Endothelial cell of umbilical vein (primary cell): ENCODE data around the gene HS3ST3B1. TPM values are rescaled to one million over a fixed set of nuclear protein-coding genes. Genes with fewer than 3 reads are reported as not detected.

ENCODE experiments used
- BruUV-seq: library from RNA; stranded (reverse); fragments of 400-500 nt; replicated peaks from 2 replicates; lab custom pipeline; 2021; lab: Mats Ljungman, UMichigan
- CTCF ChIA-PET: fragments of 300-600, 350-600 bp; sonication (Branson Sonifier 250); formaldehyde crosslinking; loops from one replicate; lab custom pipeline; 2021; ENCODE audit warnings: antibody characterized with exemption, inconsistent platforms; lab: Charles Lee
- POLR2A ChIA-PET: fragments of 300-600, 350-600 bp; sonication (Branson Sonifier 250); formaldehyde crosslinking; loops from one replicate; lab custom pipeline; 2021; ENCODE audit warnings: antibody characterized with exemption, inconsistent platforms; lab: Charles Lee
- DNase-seq: peaks from one replicate; pipeline ENCODE4 v3.0.0-alpha.2; 2011; ENCODE audit warnings: low read depth, low spot score
- FAIRE-seq: peaks from 2 replicates; lab custom pipeline; 2011; peaks lifted over from hg19 to GRCh38; lab: Jason Lieb, UNC
- H2AFZ ChIP-seq: 2 replicates; pipeline ENCODE4 v1.6.0; 2012; ENCODE audit warnings: low read depth, low read length, control low read depth, inconsistent platforms
- H3K27ac ChIP-seq: 2 replicates; pipeline ENCODE4 v1.5.1; 2011; ENCODE audit warnings: low read depth, mild to moderate bottlenecking, control low read depth, low read length, moderate library complexity; ENCODE audit not compliant: insufficient read depth
- H3K27me3 ChIP-seq, 2 experiments: 2 replicates each; pipeline versions ENCODE4 v1.6.0 to v1.6.1; 2011; ENCODE audit warnings: low read length in 2 of 2, mixed read lengths in 1 of 2; ENCODE audit not compliant: control insufficient read depth in 2 of 2, insufficient read depth in 2 of 2
- H3K36me3 ChIP-seq, 2 experiments: 2 replicates in 1 of 2; 3 replicates in 1 of 2; pipeline ENCODE4 v1.5.1; 2011; ENCODE audit warnings: low read length in 2 of 2, mild to moderate bottlenecking in 1 of 2, moderate library complexity in 1 of 2; ENCODE audit not compliant: control insufficient read depth in 2 of 2, insufficient read depth in 2 of 2; ENCODE audit errors: extremely low read depth in 1 of 2
- H3K4me1 ChIP-seq: 3 replicates; pipeline ENCODE4 v1.5.1; 2011; ENCODE audit warnings: mild to moderate bottlenecking, low read length; ENCODE audit not compliant: control insufficient read depth, insufficient read depth; ENCODE audit errors: extremely low read depth
- H3K4me2 ChIP-seq: 2 replicates; pipeline ENCODE4 v1.6.1; 2011; ENCODE audit warnings: low read length, control low read depth, mixed read lengths; ENCODE audit not compliant: insufficient read depth
- H3K4me3 ChIP-seq, 3 experiments: fragments of 200-600 bp in 1 of 3; sonication (generic), shearing (Covaris generic) in 1 of 3; replicated peaks in 1 of 3; 2 replicates each; pipeline ENCODE4 v1.5.1; 2011 to 2016; ENCODE audit warnings: control low read depth in 3 of 3, low read length in 3 of 3, mild to moderate bottlenecking in 2 of 3, inconsistent platforms in 1 of 3, low read depth in 1 of 3, moderate library complexity in 1 of 3; ENCODE audit not compliant: insufficient read depth in 1 of 3
- H3K79me2 ChIP-seq: 2 replicates; pipeline ENCODE4 v1.6.0; 2012; ENCODE audit warnings: low read length, inconsistent platforms; ENCODE audit not compliant: control insufficient read depth, insufficient read depth
- H3K9ac ChIP-seq: replicated peaks from 2 replicates; pipeline ENCODE3; 2011; ENCODE audit warnings: low read length, control low read depth; ENCODE audit not compliant: insufficient read depth; ENCODE audit errors: extremely low read depth
- H3K9me1 ChIP-seq: replicated peaks from 3 replicates; pipeline ENCODE4 v1.6.0; 2011; ENCODE audit warnings: mild to moderate bottlenecking, low read length; ENCODE audit not compliant: control insufficient read depth, insufficient read depth; ENCODE audit errors: extremely low read depth
- H3K9me3 ChIP-seq: replicated peaks from 2 replicates; pipeline ENCODE4 v1.5.1; 2012; ENCODE audit warnings: low read length, inconsistent platforms; ENCODE audit not compliant: control insufficient read depth, insufficient read depth
- H4K20me1 ChIP-seq: replicated peaks from 2 replicates; pipeline ENCODE3; 2011; ENCODE audit warnings: mild to moderate bottlenecking, low read length; ENCODE audit not compliant: control insufficient read depth, insufficient read depth; ENCODE audit errors: extremely low read depth
- CTCF ChIP-seq, 2 donors: IDR thresholded peaks; 1 replicate in 1 of 2; 2 replicates in 1 of 2; pipeline ENCODE4 v1.5.1; 2011; ENCODE audit warnings: low read length in 2 of 2, mild to moderate bottlenecking in 2 of 2, moderate library complexity in 2 of 2, control low read depth in 1 of 2, inconsistent platforms in 1 of 2, low read depth in 1 of 2; ENCODE audit not compliant: insufficient read depth in 1 of 2; ENCODE audit errors: extremely low read depth in 1 of 2
- EZH2 ChIP-seq: IDR thresholded peaks from 2 replicates; pipeline ENCODE4 v1.6.1; 2012; ENCODE audit warnings: borderline replicate concordance, low read depth, mild to moderate bottlenecking, moderate library complexity, low read length, inconsistent platforms; ENCODE audit not compliant: severe bottlenecking
- JUN ChIP-seq: IDR thresholded peaks from 2 replicates; pipeline ENCODE4 v1.6.1; 2011; ENCODE audit warnings: borderline replicate concordance, low read depth; ENCODE audit not compliant: insufficient read length, insufficient read depth
- MYC ChIP-seq: IDR thresholded peaks from one replicate; pipeline ENCODE4 v1.6.1; 2011; ENCODE audit warnings: mild to moderate bottlenecking, low read depth, low read length
- POLR2A ChIP-seq: IDR thresholded peaks from 2 replicates; pipeline ENCODE4 v1.6.1; 2012; ENCODE audit warnings: low read depth, mild to moderate bottlenecking, control low read depth, low read length
- POLR2AphosphoS5 ChIP-seq: IDR thresholded peaks from 2 replicates; pipeline ENCODE4 v1.6.1; 2012; ENCODE audit warnings: low read depth, mild to moderate bottlenecking, control low read depth, low read length, moderate library complexity; ENCODE audit not compliant: insufficient read depth
- dilution Hi-C: fragments of 300-500 bp; cut with MboI; formaldehyde crosslinking; loops from one replicate; pipeline ENCODE4 v1.15.0; 2019; ENCODE audit warnings: low sequenced_read_pairs; ENCODE audit not compliant: extremely low pct_ligation_motif_present
- intact Hi-C: fragments of 100-400 bp; cut with micrococcal nuclease; formaldehyde crosslinking; loops from one replicate; pipeline ENCODE4 v1.10.0; 2022
- polyA plus RNA-seq, 4 experiments: library from polyadenylated mRNA; depleted of rRNA in 3 of 4; stranded (reverse) in 3 of 4; unstranded in 1 of 4; fragments of >200 nt; gene quantifications; 2 replicates each; pipeline versions ENCODE4 v1.2.1 to v1.2.3, GENCODE V29; 2011 to 2012; ENCODE audit warnings: missing spikeins in 1 of 4
- total RNA-seq: library from RNA; stranded (reverse); gene quantifications from 2 replicates; pipeline ENCODE4 v1.2.3, GENCODE V29; 2021
- TF ChIP-seq, protein P1 (sequence below): IDR thresholded peaks from 2 replicates; pipeline ENCODE4 v1.6.1; 2011; ENCODE audit not compliant: insufficient read depth, insufficient read length

HS3ST3B1 gene
- total and polyA plus RNA-seq, 2 donors (not counting 3 experiments of a cell fraction or from before 2014, with no cell fraction given): not detected

- no peak overlapping the region for H3K4me3 ChIP-seq
- no peaks in the 10 kb centered on the region for H3K9me1 ChIP-seq
- dilution Hi-C loops: no loop called here
- DNase-seq: no peak
- H3K9me3 ChIP-seq: no peaks in the 10 kb centered on the region
- H3K4me1 ChIP-seq: peaks cover 21% of the 10 kb centered on the region
- CTCF ChIA-PET: interaction anchor here (1.2 to 2.2 kb wide), 3 partner anchors 867 to 1274 kb away, joined by 3 to 13 read pairs (median 11); no protein-coding TSS in a partner anchor
- peak; percentile 80 for TF ChIP-seq EZH2
- TF ChIP-seq POLR2A: no peak
- intact Hi-C loops: loop anchor here (2.0 to 10.0 kb wide), 4 partner anchors 241 to 1273 kb away; no protein-coding TSS in a partner anchor
- POLR2A ChIA-PET: no interaction called here
- H3K27me3 ChIP-seq: peaks cover 49 to 89% of the 10 kb centered on the region in 2 experiments
- no peak overlapping the region for H3K4me2 ChIP-seq
- no peaks in the 10 kb centered on the region for H3K79me2 ChIP-seq
- BruUV-seq: no TSS peak
- H3K9ac ChIP-seq: no peak overlapping the region
- no peaks in the 10 kb centered on the region for H3K36me3 ChIP-seq
- no peak overlapping the region for H3K27ac ChIP-seq
- no peak overlapping the region for H2AFZ ChIP-seq
- no peaks in the 10 kb centered on the region for H4K20me1 ChIP-seq
- no peak for FAIRE-seq
These were observed 2.7 kb downstream of the HS3ST3B1 start for GRCh38 chr17:14303343-14304221.

DNA sequence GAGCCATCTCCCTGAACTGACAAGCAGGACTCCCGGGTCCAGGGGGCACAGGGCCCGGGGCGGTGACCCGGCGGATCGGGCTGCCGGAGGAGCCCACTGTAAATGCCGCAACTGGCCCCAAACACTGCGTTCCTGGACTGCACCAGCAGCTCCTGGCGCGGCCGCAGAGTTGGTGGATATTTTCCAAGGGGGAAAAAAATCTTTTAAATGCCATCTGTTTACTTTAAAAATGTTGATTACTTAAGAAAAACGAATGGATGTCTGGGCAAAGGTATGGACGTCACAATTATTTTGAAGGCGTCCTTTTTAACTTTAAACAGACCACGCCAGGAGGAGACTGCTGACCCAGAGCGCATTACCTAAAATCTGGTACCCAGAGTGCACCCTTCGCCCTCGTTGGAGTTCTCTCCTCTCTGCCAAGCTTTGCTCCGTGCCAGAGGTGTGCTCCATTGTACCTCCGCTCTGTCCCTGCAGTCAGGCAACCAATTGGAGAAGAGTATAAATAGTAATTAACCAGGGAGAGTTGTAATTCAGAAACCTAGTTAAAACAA, 3.4 kb downstream of the HS3ST3B1 start:
- Histone ChIP-seq H3K4me1 (peaks cover 18% of the 10 kb centered on the region), H3K9ac (no peak overlapping the region), H3K27me3 (peaks cover 46 to 88% of the 10 kb centered on the region in 2 experiments), H2AFZ (no peak overlapping the region), H3K9me1 (no peaks in the 10 kb centered on the region), H3K27ac (no peak overlapping the region), H4K20me1 (no peaks in the 10 kb centered on the region), H3K9me3 (no peaks in the 10 kb centered on the region), H3K36me3 (no peaks in the 10 kb centered on the region), H3K79me2 (no peaks in the 10 kb centered on the region), H3K4me3 (no peak overlapping the region), H3K4me2 (no peak overlapping the region)
- no TSS peak for BruUV-seq
- FAIRE-seq: no peak
- no peak for DNase-seq
- CTCF ChIA-PET: no interaction called here
- TF ChIP-seq EZH2 (no peak), MYC (no peak), JUN (no peak), CTCF (IDR thresholded peaks at IDR 0.05; ENCODE audit: extremely low read depth in 1 of 2, insufficient read depth in 1 of 2, low read depth in 1 of 2, low read length in 2 of 2) (no peak), POLR2A (no peak), POLR2AphosphoS5 (no peak)
- TF ChIP-seq, protein P1, sequence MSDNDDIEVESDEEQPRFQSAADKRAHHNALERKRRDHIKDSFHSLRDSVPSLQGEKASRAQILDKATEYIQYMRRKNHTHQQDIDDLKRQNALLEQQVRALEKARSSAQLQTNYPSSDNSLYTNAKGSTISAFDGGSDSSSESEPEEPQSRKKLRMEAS: no peak
- dilution Hi-C loops (no loop called here), intact Hi-C loops (loop anchor here (10.0 kb wide), 2 partner anchors 289 to 621 kb away; no protein-coding TSS in a partner anchor)
- POLR2A ChIA-PET: no interaction called here
